ENCODE results near the gene TRIM41. TPM values are rescaled to one million over a fixed set of nuclear protein-coding genes. Genes with fewer than 3 reads are reported as not detected.

Gene TRIM41
- polyA plus RNA-seq, 1 donor from 2014 or later = 32.1 TPM

DNA sequence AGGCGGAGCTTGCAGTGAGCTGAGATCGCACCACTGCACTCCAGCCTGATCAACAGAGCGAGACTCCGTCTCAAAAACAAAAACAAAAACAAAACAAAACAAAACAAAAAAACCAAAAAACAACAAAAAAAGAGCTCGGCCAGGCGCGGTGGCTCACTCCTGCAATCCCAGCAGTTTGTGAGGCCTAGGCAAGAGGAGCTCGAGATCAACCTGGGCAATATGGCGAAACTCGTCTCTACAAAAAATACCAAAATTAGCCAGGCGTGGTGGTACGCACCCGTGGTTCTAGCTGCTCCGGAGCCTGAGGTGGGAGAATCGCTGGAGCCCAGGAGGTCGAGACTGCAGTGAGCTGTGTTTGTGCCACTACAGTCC lies 38.2 kb upstream of the TRIM41 start:
- Histone ChIP-seq H3K27me3 (ENCODE audit: insufficient read depth, low read depth, low read length) (no peaks in the 10 kb centered on the region), H3K36me3 (ENCODE audit: insufficient read depth, low read length) (no peaks in the 10 kb centered on the region), H3K4me2 (ENCODE audit: low read length) (no peak overlapping the region), H3K79me2 (replicated peaks; ENCODE audit: insufficient read depth, low read length) (no peaks in the 10 kb centered on the region), H3K9ac (ENCODE audit: low read length) (no peak overlapping the region), H3K9me3 (ENCODE audit: low read length) (no peaks in the 10 kb centered on the region), H3F3A (ENCODE audit: insufficient read depth, low read length, poor library complexity, severe bottlenecking) (no peaks in the 10 kb centered on the region), H3K9me2 (ENCODE audit: insufficient read depth, low read length) (no peaks in the 10 kb centered on the region), H3K27ac (ENCODE audit: low read length) (no peak overlapping the region), H3K4me3 (ENCODE audit: low read length) (no peak overlapping the region), H4K20me1 (ENCODE audit: insufficient read depth) (no peaks in the 10 kb centered on the region), H2AFZ (ENCODE audit: low read depth, low read length) (no peak overlapping the region)
- no peak for TF ChIP-seq POLR2AphosphoS5 (IDR thresholded peaks at IDR 0.05)
- TF ChIP-seq, protein P1, sequence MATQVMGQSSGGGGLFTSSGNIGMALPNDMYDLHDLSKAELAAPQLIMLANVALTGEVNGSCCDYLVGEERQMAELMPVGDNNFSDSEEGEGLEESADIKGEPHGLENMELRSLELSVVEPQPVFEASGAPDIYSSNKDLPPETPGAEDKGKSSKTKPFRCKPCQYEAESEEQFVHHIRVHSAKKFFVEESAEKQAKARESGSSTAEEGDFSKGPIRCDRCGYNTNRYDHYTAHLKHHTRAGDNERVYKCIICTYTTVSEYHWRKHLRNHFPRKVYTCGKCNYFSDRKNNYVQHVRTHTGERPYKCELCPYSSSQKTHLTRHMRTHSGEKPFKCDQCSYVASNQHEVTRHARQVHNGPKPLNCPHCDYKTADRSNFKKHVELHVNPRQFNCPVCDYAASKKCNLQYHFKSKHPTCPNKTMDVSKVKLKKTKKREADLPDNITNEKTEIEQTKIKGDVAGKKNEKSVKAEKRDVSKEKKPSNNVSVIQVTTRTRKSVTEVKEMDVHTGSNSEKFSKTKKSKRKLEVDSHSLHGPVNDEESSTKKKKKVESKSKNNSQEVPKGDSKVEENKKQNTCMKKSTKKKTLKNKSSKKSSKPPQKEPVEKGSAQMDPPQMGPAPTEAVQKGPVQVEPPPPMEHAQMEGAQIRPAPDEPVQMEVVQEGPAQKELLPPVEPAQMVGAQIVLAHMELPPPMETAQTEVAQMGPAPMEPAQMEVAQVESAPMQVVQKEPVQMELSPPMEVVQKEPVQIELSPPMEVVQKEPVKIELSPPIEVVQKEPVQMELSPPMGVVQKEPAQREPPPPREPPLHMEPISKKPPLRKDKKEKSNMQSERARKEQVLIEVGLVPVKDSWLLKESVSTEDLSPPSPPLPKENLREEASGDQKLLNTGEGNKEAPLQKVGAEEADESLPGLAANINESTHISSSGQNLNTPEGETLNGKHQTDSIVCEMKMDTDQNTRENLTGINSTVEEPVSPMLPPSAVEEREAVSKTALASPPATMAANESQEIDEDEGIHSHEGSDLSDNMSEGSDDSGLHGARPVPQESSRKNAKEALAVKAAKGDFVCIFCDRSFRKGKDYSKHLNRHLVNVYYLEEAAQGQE (IDR thresholded peaks at IDR 0.05; ENCODE audit: borderline replicate concordance) = no peak
- TF ChIP-seq, protein P2, sequence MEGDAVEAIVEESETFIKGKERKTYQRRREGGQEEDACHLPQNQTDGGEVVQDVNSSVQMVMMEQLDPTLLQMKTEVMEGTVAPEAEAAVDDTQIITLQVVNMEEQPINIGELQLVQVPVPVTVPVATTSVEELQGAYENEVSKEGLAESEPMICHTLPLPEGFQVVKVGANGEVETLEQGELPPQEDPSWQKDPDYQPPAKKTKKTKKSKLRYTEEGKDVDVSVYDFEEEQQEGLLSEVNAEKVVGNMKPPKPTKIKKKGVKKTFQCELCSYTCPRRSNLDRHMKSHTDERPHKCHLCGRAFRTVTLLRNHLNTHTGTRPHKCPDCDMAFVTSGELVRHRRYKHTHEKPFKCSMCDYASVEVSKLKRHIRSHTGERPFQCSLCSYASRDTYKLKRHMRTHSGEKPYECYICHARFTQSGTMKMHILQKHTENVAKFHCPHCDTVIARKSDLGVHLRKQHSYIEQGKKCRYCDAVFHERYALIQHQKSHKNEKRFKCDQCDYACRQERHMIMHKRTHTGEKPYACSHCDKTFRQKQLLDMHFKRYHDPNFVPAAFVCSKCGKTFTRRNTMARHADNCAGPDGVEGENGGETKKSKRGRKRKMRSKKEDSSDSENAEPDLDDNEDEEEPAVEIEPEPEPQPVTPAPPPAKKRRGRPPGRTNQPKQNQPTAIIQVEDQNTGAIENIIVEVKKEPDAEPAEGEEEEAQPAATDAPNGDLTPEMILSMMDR (IDR thresholded peaks at IDR 0.05; ENCODE audit: poor library complexity, severe bottlenecking) = no peak
- TF ChIP-seq EP300 (conservative IDR thresholded peaks at IDR 0.05; ENCODE audit: poor library complexity, severe bottlenecking) = no peak
- no peak for TF ChIP-seq MXI1 (conservative IDR thresholded peaks at IDR 0.05; ENCODE audit: poor library complexity, severe bottlenecking)

DNA sequence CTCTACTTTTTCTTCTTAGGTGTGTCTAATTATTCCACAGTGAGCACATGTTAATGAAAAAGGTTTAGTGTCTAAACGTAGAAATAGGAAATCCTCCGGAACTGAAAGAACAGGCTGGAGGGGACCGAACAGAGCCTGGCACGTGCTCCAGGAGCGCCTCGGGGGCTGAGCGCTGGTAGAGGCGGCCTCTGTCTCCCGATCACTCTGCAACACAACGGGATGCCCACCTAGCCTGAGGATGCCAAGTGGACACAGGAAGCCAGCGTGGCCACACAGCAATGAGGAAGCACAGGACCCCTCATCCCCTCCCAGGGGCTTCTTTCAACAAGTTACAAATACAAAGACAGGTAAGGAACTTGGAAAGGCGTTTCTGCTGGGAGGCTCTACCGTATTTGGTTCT lies 37.5 kb upstream of the TRIM41 start:
- Histone ChIP-seq H4K20me1 (ENCODE audit: insufficient read depth) (no peaks in the 10 kb centered on the region), H3K9ac (ENCODE audit: low read length) (no peak overlapping the region), H3K4me3 (ENCODE audit: low read length) (no peak overlapping the region), H3K27ac (ENCODE audit: low read length) (no peak overlapping the region), H3K27me3 (ENCODE audit: insufficient read depth, low read depth, low read length) (no peaks in the 10 kb centered on the region), H3K9me3 (ENCODE audit: low read length) (no peaks in the 10 kb centered on the region), H3K79me2 (replicated peaks; ENCODE audit: insufficient read depth, low read length) (no peaks in the 10 kb centered on the region), H3K36me3 (ENCODE audit: insufficient read depth, low read length) (no peaks in the 10 kb centered on the region), H2AFZ (ENCODE audit: low read depth, low read length) (no peak overlapping the region), H3K9me2 (ENCODE audit: insufficient read depth, low read length) (no peaks in the 10 kb centered on the region), H3F3A (ENCODE audit: insufficient read depth, low read length, poor library complexity, severe bottlenecking) (peaks cover 2% of the 10 kb centered on the region), H3K4me2 (ENCODE audit: low read length) (no peak overlapping the region)
- TF ChIP-seq EZH2 (IDR thresholded peaks at IDR 0.05; ENCODE audit: borderline replicate concordance, insufficient read depth, low read length, poor library complexity, severe bottlenecking) = no peak
- TF ChIP-seq RAD21 (conservative IDR thresholded peaks at IDR 0.05) = no peak
- TF ChIP-seq, protein P1 (IDR thresholded peaks at IDR 0.05; ENCODE audit: borderline replicate concordance) = no peak
- TF ChIP-seq, protein P2 (IDR thresholded peaks at IDR 0.05; ENCODE audit: poor library complexity, severe bottlenecking) = no peak
- TF ChIP-seq EP300 (conservative IDR thresholded peaks at IDR 0.05; ENCODE audit: poor library complexity, severe bottlenecking) = no peak
- no peak for TF ChIP-seq MXI1 (conservative IDR thresholded peaks at IDR 0.05; ENCODE audit: poor library complexity, severe bottlenecking)
- TF ChIP-seq SMC3 (conservative IDR thresholded peaks at IDR 0.05; ENCODE audit: poor library complexity) = no peak
- TF ChIP-seq POLR2AphosphoS5 (IDR thresholded peaks at IDR 0.05) = no peak
- TF ChIP-seq TAF1 (IDR thresholded peaks at IDR 0.05; ENCODE audit: low read depth) = no peak

All from neural cell (in vitro differentiated cells).